Measurements from ENCODE around the gene PRKACG. TPM values are rescaled to one million over a fixed set of nuclear protein-coding genes. Genes with fewer than 3 reads are reported as not detected.

Gene PRKACG
- total and polyA plus RNA-seq, 8 donors, result not detected

DNA sequence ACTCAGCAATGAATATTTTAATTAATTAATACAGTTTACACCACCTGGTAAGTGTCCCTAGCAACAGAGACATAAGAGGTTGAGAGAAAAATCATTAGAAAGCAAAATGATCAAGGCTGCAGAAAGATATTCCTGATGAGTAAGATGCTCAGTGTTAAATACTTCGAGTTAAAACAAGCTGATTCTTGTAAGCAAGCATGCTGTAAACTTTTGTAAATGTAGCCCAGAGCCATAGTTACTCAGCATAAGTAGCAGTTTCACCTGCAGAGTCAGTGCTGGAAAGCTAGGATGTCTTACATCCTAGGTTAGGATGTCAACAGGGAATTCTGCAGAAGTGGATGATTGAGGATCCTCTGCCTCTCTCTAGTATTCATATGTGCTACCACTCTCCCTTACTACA, 4.2 kb downstream of the PRKACG start:
- Histone ChIP-seq H3K4me1 (no peaks in the 10 kb centered on the region), H3K4me3 (no peak overlapping the region), H3K9me3 (no peaks in the 10 kb centered on the region), H3K36me3 (no peaks in the 10 kb centered on the region), H3K27ac (no peak overlapping the region), H3K27me3 (no peaks in the 10 kb centered on the region)
- intact Hi-C loops (cut with DNase I), result loop anchor here (10.0 kb wide), 2 partner anchors 305 to 425 kb away; partner anchors contain the start of gene PIP5K1B (in 1 of the 3)
- DNase-seq (no peak), FAIRE-seq (no peak), ATAC-seq (no peak)
- WGBS, 2 donors, result 47 to 63% methylated on average over 1 of the region's 1 CpG
- TF ChIP-seq, protein P1, sequence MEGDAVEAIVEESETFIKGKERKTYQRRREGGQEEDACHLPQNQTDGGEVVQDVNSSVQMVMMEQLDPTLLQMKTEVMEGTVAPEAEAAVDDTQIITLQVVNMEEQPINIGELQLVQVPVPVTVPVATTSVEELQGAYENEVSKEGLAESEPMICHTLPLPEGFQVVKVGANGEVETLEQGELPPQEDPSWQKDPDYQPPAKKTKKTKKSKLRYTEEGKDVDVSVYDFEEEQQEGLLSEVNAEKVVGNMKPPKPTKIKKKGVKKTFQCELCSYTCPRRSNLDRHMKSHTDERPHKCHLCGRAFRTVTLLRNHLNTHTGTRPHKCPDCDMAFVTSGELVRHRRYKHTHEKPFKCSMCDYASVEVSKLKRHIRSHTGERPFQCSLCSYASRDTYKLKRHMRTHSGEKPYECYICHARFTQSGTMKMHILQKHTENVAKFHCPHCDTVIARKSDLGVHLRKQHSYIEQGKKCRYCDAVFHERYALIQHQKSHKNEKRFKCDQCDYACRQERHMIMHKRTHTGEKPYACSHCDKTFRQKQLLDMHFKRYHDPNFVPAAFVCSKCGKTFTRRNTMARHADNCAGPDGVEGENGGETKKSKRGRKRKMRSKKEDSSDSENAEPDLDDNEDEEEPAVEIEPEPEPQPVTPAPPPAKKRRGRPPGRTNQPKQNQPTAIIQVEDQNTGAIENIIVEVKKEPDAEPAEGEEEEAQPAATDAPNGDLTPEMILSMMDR (IDR thresholded peaks at IDR 0.05), result no peak

GRCh38 chr9:69004836-69005235, 9.1 kb downstream of the PRKACG start:
- ATAC-seq (no peak), FAIRE-seq (no peak), DNase-seq (no peak)
- no peaks in the 10 kb centered on the region for H3K4me1 ChIP-seq
- intact Hi-C loops (cut with DNase I), result loop anchor here (5.0 to 10.0 kb wide), 3 partner anchors 300 to 423 kb away; partner anchors contain the start of gene PIP5K1B (in 1 of the 3)
- no peaks in the 10 kb centered on the region for H3K36me3 ChIP-seq
- WGBS, 2 donors, result 59 to 73% methylated on average over 2 of the region's 2 CpGs
- H3K9me3 ChIP-seq, result no peaks in the 10 kb centered on the region
- H3K27me3 ChIP-seq, result no peaks in the 10 kb centered on the region
- no peak overlapping the region for H3K27ac ChIP-seq
- TF ChIP-seq, protein P1 (IDR thresholded peaks at IDR 0.05), result no peak
- no peak overlapping the region for H3K4me3 ChIP-seq

DNA sequence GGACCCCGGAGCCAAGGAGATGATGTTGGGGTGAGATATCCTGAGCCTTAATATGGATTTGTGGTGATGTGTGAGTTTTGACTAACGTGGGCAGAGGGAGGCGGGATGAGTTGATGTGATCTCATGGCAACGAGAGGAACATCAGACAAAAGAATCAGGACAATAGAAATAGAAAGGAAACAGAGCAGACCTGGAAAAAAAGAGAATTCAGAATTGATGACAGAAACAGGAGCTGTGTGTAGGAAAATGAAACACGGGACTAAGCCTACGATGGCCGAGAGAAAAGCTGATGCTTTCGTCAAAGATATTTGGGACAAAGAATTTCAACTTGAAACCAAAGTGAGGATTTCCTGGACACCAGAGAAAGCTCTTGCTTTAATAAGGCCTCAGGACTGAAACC, 10.9 kb downstream of the PRKACG start:
- Histone ChIP-seq H3K36me3 (no peaks in the 10 kb centered on the region), H3K4me1 (peaks cover 0 to 9% (median 4%) of the 10 kb centered on the region in 3 donors), H3K9me3 (no peaks in the 10 kb centered on the region), H3K27me3 (no peaks in the 10 kb centered on the region), H3K4me3 (no peak overlapping the region), H3K27ac (no peak overlapping the region)
- FAIRE-seq, result no peak
- intact Hi-C loops (cut with DNase I), result loop anchor here (5.0 to 10.0 kb wide), 3 partner anchors 298 to 421 kb away; partner anchors contain the start of gene PIP5K1B (in 1 of the 3)
- TF ChIP-seq, protein P1 (IDR thresholded peaks at IDR 0.05), result no peak
- WGBS, 2 donors, result 81 to 82% methylated on average over 8 of the region's 8 CpGs
- no peak for ATAC-seq
- no peak for DNase-seq

GRCh38 chr9:69001921-69002320, 12.0 kb downstream of the PRKACG start:
- FAIRE-seq, result no peak
- no peak for DNase-seq
- ATAC-seq, result no peak
- H3K36me3 ChIP-seq, result no peaks in the 10 kb centered on the region
- H3K9me3 ChIP-seq, result no peaks in the 10 kb centered on the region
- H3K27ac ChIP-seq, result no peak overlapping the region
- no peaks in the 10 kb centered on the region for H3K27me3 ChIP-seq
- TF ChIP-seq, protein P1 (IDR thresholded peaks at IDR 0.05), result no peak
- intact Hi-C loops (cut with DNase I), result loop anchor here (5.0 to 10.0 kb wide), 3 partner anchors 297 to 420 kb away; partner anchors contain the start of gene PIP5K1B (in 1 of the 3)
- WGBS, 2 donors, result 69 to 70% methylated on average over 8 of the region's 8 CpGs
- H3K4me3 ChIP-seq, result no peak overlapping the region
- H3K4me1 ChIP-seq, result peaks cover 4 to 9% (median 4%) of the 10 kb centered on the region in 3 donors

DNA sequence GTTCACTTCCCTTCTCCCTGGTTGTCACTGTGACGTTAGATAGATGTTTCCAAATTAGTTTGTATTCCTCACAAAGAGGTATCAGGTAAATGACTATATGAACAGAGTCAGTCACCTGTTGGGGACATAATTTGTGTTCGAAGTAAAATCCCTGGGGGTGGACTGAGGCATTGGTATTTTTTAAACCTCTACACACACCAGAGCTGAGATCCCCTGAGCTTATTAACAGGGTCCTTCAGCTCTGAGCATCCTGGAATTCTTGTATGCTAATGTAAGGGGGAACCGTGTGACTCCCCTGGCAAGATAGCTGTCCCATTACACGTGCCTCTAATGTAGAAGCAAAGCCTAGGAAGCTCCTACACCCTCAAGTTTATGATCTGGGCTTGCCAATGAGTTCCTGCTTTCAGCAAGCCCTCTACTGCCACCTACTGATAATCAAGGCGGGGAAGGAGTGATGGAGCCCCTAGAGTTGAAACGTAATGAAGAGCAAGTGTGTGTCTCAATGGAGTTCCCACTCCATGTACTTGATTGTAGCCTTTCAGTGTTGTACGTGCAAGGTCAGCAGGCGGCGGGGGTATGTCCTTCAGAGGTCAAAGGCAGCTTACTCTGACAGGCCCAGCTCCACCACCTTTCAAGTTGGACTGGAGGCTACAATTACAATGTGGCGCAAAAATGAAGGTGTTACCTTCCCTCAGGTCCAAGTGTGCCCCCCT, 14.4 kb downstream of the PRKACG start:
- Histone ChIP-seq H3K4me3 (no peak overlapping the region), H3K27ac (no peak overlapping the region), H3K27me3 (no peaks in the 10 kb centered on the region), H3K4me1 (peaks cover 4 to 9% (median 4%) of the 10 kb centered on the region in 3 donors), H3K36me3 (no peaks in the 10 kb centered on the region), H3K9me3 (no peaks in the 10 kb centered on the region)
- peak; percentile 60 for FAIRE-seq
- TF ChIP-seq, protein P1 (IDR thresholded peaks at IDR 0.05), result peak; percentile 56 to 81 (median 70)
- 30 to 36% methylated on average over 10 of the region's 10 CpGs for WGBS, 2 donors
- intact Hi-C loops (cut with DNase I), result loop anchor here (5.0 to 10.0 kb wide), 4 partner anchors 215 to 417 kb away; partner anchors contain the start of gene PIP5K1B (in 1 of the 3)
- peak; percentile 90 to 96 (median 95) for ATAC-seq
- DNase-seq, result peak in 4 of 6 donors; percentile 33 to 77 (median 64)
